LNCAP (cell line): ENCODE measurements around the gene RTBDN.

Experiments
- CTCF ChIP-seq: fragments of 450-650 bp; IDR thresholded peaks from 2 replicates; pipeline ENCODE4 v1.5.1; 2017; ENCODE audit warnings: mild to moderate bottlenecking

RTBDN gene

GRCh38 chr19:12847159-12848139, 13.1 kb upstream of the RTBDN start:
- TF ChIP-seq CTCF = peak; percentile 99

DNA sequence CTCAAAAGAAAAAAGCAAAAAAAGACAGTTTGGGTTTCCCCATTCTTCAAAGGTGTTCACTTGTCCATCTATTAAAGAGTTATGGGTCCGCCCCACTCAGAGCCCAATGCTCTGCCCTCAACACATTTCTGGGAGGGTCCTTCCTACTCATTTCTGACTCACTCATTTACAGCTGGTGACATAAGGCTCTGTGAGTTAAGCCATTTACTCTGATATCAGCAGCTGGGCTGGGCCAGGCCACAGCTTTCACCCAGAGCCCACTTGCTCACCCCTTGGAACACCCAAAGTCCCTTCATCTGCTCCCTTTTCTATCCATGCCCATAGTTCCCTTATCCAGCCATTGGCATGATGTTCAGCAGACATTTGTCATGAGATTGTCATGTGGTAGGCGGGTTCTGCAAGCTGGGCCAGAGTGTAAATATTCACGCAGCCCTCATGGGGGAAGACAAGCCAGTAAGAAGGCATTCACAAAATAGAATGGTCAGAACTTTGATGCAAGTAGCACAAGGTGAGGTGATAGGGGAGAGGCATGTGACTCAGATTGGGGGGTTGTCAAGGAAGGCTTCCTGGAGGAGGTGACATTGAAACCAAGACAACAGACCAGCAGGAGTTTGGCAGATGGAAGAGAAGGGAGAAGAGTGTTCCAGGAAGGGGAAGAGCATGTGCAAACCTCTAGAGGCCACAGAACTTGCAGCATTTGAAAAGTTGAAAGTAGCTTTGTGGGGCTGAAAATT, 9.8 kb upstream of the RTBDN start:
- TF ChIP-seq CTCF = no peak

- TF ChIP-seq CTCF = no peak
Measured at GRCh38 chr19:12843328-12843727, 8.9 kb upstream of the RTBDN start.

- TF ChIP-seq CTCF = no peak
Measured at GRCh38 chr19:12842511-12842910, 8.1 kb upstream of the RTBDN start.

- no peak for TF ChIP-seq CTCF
Measured at GRCh38 chr19:12841094-12841493, 6.7 kb upstream of the RTBDN start.

DNA sequence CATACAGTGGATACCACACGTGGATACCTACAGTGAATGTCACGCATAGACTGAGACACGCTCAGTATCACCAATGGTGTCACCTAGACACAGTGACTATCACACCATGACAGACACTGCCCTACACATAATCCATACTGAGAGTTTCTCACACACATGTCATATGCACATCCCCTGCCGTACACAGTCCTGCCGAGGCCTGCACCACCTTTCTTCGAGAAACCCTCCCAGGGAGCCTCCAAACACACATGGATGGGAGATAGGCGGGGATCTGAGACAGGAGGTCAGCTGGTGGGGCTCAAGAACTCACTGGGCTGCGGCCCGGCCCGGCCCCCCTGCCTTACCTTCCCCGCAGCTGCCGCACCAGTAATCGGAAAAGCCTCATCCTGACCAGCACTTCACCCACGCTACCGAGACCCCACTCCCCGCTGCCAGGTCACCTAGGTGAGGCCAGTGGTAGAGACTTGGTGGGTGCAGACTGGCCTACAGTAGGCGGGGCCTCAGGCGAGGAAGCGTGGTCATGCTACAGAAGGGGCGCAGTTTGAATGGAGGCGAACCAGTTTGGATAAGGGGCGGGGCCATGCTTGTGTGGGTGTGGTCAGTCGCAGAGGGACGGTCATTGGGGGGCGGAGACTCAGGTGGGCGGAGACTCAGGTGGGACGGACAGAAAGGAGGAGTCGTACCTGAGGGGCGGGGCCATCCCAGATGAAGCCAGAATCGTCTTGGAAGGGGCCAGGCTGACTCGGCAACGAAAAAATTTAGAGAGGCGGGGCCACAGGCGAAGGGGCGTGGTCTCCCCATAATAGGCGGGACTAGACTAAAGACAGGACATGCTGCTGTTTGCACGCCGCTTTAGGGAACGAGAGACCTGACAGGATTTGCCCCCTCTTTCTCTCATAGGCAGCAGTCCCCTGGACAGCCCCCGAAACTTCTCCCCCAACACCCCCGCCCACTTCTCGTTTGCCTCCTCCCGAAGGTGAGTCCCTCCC, 6.0 kb upstream of the RTBDN start:
- TF ChIP-seq CTCF = no peak
